Activated CD8-positive, alpha-beta memory T cell treated with anti-CD3 and anti-CD28 coated beads for 4 hours (primary cell): ENCODE results near the gene METTL23.

Experiments
- DNase-seq, 2 donors: peaks; one replicate each; pipeline ENCODE4 v3.0.0-alpha.2; 2020; ENCODE audit warnings: low read depth in 2 of 2

METTL23 gene

DNA sequence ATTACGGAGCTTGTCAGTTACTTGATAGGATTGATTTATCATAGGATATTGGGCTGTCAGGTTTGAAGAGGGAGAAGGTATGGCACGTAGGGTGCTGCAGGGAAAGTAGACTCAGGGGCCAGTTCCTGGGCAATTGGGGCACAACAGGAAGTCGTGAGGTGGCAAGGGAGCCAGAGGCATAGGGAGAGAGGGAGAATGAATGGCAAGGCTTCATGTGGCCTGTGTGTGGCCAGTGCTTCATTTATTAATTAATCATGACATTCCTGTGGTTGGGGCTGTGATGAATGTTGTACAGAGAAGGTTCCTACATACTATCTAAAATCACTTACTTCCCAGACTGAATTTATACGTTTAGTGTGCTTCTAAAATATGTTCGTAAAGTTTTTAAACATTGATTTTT, 30.6 kb downstream of the METTL23 start:
- DNase-seq, result no peak

DNA sequence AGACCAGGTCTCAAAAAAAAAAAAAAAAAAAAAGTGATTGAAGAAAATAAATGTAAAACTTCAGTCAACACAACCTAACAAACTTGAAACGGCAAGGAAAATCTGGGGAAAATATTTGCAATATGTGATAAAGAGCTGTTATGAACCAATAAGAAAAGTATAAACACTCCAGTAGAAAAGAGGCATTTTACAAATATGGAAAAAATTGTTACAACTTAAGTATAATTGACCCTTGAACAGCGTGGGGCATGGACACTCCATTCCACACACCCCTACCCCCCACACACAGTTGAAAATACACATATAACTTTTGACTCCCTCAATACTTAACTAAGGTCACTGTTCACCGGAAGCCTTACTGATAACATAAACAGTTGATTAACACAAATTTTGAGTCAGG, 31.9 kb downstream of the METTL23 start:
- no peak for DNase-seq

DNA sequence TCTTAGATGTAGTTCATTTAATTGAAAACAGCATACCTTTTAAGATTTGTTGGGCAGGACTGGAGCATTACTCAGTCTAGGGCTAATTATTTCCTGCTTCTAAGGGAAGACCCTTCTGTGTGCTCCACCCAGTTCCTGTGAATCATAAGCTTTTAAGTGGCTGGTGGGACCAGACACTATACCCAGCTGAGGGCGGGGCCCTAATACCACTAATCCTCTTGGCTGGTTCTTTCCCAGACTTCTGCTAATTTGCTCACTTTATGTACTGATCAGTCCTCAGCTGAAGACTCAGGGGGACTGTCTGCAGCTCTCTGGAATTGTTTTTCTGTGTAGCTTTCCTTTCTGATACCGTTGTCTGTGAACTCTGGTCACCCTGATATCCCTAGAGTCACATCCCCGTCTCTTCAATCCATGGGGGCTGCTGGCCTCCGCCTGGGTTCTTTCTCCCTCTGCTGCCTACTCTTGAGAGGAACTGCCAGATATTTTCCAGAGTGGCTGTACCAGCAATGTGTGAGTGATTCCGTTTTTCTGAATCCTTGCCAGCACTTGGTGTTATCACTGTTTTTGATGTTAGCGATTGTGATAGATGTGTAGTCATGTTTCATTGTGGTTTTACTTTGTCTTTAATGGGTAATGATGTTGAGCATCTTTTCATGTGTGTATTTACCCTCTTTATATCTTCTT, 46.3 kb downstream of the METTL23 start:
- DNase-seq, result peak; percentile 20 to 51

DNA sequence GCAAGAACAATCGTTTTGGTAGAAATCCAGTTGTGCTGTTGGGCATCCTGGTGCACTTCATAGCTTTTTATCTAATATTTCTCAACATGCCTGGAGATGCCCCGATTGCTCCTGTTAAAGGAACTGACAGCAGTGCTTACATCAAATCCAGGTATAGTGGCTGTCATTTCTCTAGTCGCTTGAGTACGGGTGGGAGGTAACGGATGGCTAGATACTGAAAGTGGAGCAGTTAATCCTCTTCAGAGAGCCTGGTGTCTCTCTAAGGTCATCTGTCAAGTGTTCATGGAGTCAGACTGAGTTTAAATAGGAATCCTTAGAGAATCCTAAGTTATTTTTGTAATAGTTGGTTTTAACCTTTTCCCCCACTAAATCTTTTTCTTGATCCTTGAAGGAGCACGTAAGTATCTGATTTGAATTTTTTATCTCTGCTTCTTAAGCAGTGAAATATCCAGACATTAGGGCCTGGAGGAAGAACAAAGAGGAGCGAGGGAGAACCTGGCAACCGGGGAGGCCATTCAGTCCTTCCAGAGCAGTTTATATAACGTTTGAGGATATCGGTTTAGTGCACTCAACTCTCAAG, 48.5 kb downstream of the METTL23 start:
- no peak for DNase-seq

DNA sequence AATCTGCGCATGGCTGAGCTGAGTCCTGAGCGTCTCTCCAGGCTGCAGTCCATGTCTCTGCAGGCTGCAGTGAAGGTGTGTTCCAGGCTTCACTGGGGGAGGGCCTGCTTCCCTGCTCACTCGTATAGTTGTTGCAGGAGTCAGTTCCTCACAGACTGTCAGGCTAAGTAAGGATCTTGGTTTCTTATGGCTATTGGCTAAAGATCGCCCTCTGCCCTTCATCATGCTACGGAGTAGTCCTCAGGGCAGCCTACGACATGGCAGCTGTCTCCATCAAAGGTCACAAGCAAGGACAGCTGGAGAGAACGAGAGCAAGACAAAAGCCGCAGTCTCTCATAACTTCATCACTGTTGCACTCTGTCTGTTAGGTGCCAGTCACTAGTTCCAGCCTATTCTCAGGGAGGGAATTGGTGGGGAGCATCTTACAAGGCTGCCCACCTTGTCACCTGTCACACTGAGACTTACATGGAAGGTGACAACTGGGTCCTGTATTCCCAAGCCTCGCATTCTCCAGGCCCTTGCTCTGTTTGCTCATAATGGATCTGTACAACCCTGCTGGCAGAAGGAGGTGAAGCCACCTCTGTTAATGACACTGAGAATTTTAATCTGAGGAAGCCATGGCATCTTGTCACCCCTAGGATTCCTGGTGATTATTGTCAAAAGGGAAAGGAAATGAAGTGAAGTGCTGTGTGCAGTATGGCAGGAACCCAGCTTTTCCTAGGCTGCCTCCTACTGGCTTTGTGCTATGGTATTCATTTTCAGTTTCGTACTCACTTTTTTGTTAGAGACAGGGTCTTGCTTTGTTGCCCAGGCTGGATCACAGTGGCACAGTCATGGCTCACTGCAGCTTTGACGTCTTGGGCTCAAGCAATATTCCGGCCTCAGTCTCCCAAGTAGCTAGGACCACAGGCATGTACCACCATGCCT, 54.7 kb downstream of the METTL23 start:
- no peak for DNase-seq

DNA sequence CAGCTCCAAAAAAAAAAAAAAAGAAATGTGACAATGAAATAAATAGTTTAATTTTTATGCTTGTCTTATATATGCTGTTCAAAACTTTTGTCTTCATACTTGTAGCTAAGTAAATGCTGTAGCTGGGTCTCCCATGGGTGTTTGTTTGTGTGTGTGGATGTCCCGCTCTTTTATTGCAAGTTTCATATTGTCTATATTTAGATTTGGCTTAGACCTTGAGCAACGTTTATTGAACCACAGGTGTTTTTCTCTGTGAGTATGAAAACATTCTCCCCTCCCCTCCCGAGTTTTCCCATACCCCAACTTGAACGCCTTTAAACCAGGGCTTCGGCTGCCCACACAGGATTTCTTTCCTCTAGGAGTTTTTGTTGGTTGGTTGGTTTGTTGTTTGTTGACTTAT, 56.5 kb downstream of the METTL23 start:
- DNase-seq, result no peak
